Kidney (tissue), 22 donors: ENCODE measurements around the gene ANKRD61. TPM values are rescaled to one million over a fixed set of nuclear protein-coding genes. Genes with fewer than 3 reads are reported as not detected.
"Not testable (repeated sequence)": the region's sequence is repeated elsewhere in the genome, so short reads cannot be mapped to it uniquely, and the experiment has no call there.

Experiments used
- DNase-seq, 5 donors: peaks; one replicate each; pipeline ENCODE4 v3.0.0-alpha.2; 2013 to 2020
- FAIRE-seq: peaks from 2 replicates; lab custom pipeline; 2012; peaks lifted over from hg19 to GRCh38; lab: Jason Lieb, UNC
- H3K27ac ChIP-seq, 2 donors: one replicate each; pipeline ENCODE4 v1.7.0; 2013; ENCODE audit warnings: low read depth in 2 of 2, low read length in 2 of 2, inconsistent platforms in 1 of 2
- H3K27me3 ChIP-seq: one replicate; pipeline ENCODE4 v1.7.1; 2013; ENCODE audit warnings: low read length, inconsistent platforms; ENCODE audit not compliant: control insufficient read depth, insufficient read depth
- H3K36me3 ChIP-seq, 3 donors: one replicate each; pipeline versions ENCODE4 v1.7.0 to v1.7.1; 2013; ENCODE audit warnings: low read length in 3 of 3, control low read depth in 1 of 3, inconsistent platforms in 1 of 3; ENCODE audit not compliant: insufficient read depth in 3 of 3, control insufficient read depth in 2 of 3
- H3K4me1 ChIP-seq, 3 donors: one replicate each; pipeline versions ENCODE4 v1.7.0 to v1.7.1; 2013; ENCODE audit warnings: low read length in 3 of 3, inconsistent platforms in 1 of 3, low read depth in 1 of 3; ENCODE audit not compliant: control insufficient read depth in 2 of 3, insufficient read depth in 2 of 3
- H3K4me3 ChIP-seq, 3 donors: one replicate each; pipeline versions ENCODE4 v1.7.0 to v1.8.1; 2013; ENCODE audit warnings: low read length in 3 of 3, control low read depth in 1 of 3, inconsistent platforms in 1 of 3
- H3K9ac ChIP-seq, 3 donors: one replicate each; pipeline versions ENCODE4 v1.7.0 to v1.7.1; 2013; ENCODE audit warnings: low read length in 3 of 3, control low read depth in 1 of 3, inconsistent platforms in 1 of 3
- H3K9me3 ChIP-seq, 3 donors: one replicate each; pipeline versions ENCODE4 v1.7.0 to v1.7.1; 2013; ENCODE audit warnings: low read length in 3 of 3, control low read depth in 1 of 3, inconsistent platforms in 1 of 3; ENCODE audit not compliant: control insufficient read depth in 2 of 3, insufficient read depth in 1 of 3
- intact Hi-C: fragments of 100-400 bp; cut with DNase I; formaldehyde crosslinking; loops from one replicate; pipeline ENCODE4 v1.11.1; 2022
- long read RNA-seq, 10 donors: library from polyadenylated mRNA in 1 of 10; unstranded in 1 of 10; transcript quantifications; one replicate each; pipeline ENCODE4 v2.0.0 and lab custom pipeline, GENCODE V29; 2021 to 2026
- polyA plus RNA-seq: library from polyadenylated mRNA; stranded (reverse); fragments of 350-450 nt; fragmentation: Illumina TruSeq; extraction: RNeasy Lipid Tissue Mini Kit (QIAGEN cat#74804); gene quantifications from one replicate; pipeline ENCODE4 v1.2.3, GENCODE V29; 2014; ENCODE audit warnings: low read depth, low replicate concordance; ENCODE audit not compliant: insufficient read depth
- total RNA-seq: library from RNA; stranded (reverse); fragmentation: NEBNext Ultra II Directional; extraction: Animal tissue kit (Norgen Biotek cat#: 25700); gene quantifications from one replicate; pipeline ENCODE4 v1.2.1, GENCODE V29; 2021
- TF ChIP-seq, protein P1 (sequence below): IDR thresholded peaks from 3 replicates; pipeline ENCODE4 v1.5.1; 2012; ENCODE audit warnings: mild to moderate bottlenecking, moderate library complexity, borderline replicate concordance; ENCODE audit not compliant: insufficient read depth; ENCODE audit errors: extremely low read depth
- donor health status: control.
- donor health status: control.
- donor health status: control.
- donor health status: control.
- donor health status: control.
- donor health status: DM: yes; HTN: yes; CAD: no.
- donor health status: Normal renal cell carcinoma (clear cell type).

ANKRD61 gene
- total RNA-seq (0.19 TPM), polyA plus RNA-seq (not detected)
- long read RNA-seq, donor 1, partial matches to known transcripts = 21 of 34 reads
- long read RNA-seq, donor 1, other reads (novel, unspliced or antisense) = 13 of 34 reads
- long read RNA-seq, donor 2, partial matches to known transcripts = 27 of 42 reads
- long read RNA-seq, donor 2, other reads (novel, unspliced or antisense) = 15 of 42 reads
- long read RNA-seq, donor 3 = 0 reads
- long read RNA-seq, donor 4 = 0 reads
- long read RNA-seq, donor 5 = 0 reads
- long read RNA-seq, donor 6, partial matches to known transcripts = 7 of 14 reads
- long read RNA-seq, donor 6, other reads (novel, unspliced or antisense) = 7 of 14 reads
- long read RNA-seq, donor 7, partial matches to known transcripts = 0 of 1 reads
- long read RNA-seq, donor 7, other reads (novel, unspliced or antisense) = 1 of 1 reads
- long read RNA-seq, donor 8, partial matches to known transcripts = 31 of 40 reads
- long read RNA-seq, donor 8, other reads (novel, unspliced or antisense) = 9 of 40 reads
- long read RNA-seq, donor 9 = 0 reads
- long read RNA-seq, donor 10 = 0 reads

- Histone ChIP-seq H3K27ac (no peak within 1 kb of the TSS), H3K9ac (no peak within 1 kb of the TSS), H3K27me3 (no peaks in the 10 kb centered on the region), H3K4me1 (no peaks in the 10 kb centered on the region), H3K36me3 (peaks cover 10 to 53% (median 27%) of the 10 kb centered on the region in 3 donors), H3K9me3 (no peaks in the 10 kb centered on the region), H3K4me3 (no peak within 1 kb of the TSS)
- TF ChIP-seq, protein P1, sequence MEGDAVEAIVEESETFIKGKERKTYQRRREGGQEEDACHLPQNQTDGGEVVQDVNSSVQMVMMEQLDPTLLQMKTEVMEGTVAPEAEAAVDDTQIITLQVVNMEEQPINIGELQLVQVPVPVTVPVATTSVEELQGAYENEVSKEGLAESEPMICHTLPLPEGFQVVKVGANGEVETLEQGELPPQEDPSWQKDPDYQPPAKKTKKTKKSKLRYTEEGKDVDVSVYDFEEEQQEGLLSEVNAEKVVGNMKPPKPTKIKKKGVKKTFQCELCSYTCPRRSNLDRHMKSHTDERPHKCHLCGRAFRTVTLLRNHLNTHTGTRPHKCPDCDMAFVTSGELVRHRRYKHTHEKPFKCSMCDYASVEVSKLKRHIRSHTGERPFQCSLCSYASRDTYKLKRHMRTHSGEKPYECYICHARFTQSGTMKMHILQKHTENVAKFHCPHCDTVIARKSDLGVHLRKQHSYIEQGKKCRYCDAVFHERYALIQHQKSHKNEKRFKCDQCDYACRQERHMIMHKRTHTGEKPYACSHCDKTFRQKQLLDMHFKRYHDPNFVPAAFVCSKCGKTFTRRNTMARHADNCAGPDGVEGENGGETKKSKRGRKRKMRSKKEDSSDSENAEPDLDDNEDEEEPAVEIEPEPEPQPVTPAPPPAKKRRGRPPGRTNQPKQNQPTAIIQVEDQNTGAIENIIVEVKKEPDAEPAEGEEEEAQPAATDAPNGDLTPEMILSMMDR = no peak
- DNase-seq = no peak
- intact Hi-C loops = no loop called here
- FAIRE-seq = no peak
Observed at GRCh38 chr7:6030988-6031387, at the start of gene ANKRD61. TSS of gene ANKRD61 (plus strand) at chr7:6031376. CDS start at chr7:6031376, 0 bp downstream.

GRCh38 chr7:5987061-5987460, 44.1 kb upstream of the ANKRD61 start:
- FAIRE-seq, H3K4me1 ChIP-seq, DNase-seq, intact Hi-C loops, H3K9me3 ChIP-seq, H3K4me3 ChIP-seq, H3K27ac ChIP-seq, H3K9ac ChIP-seq, H3K36me3 ChIP-seq, H3K27me3 ChIP-seq: not testable (repeated sequence)

GRCh38 chr7:5997210-5997808, 33.9 kb upstream of the ANKRD61 start:
- no peaks in the 10 kb centered on the region for H3K9me3 ChIP-seq
- TF ChIP-seq, protein P1 = peak; percentile 68
- H3K4me1 ChIP-seq = no peaks in the 10 kb centered on the region
- FAIRE-seq = peak; percentile 58
- peaks cover 2 to 31% (median 5%) of the 10 kb centered on the region in 3 donors for H3K36me3 ChIP-seq
- intact Hi-C loops = no loop called here
- no peak overlapping the region for H3K4me3 ChIP-seq
- H3K27ac ChIP-seq = no peak overlapping the region
- peak in 3 of 5 donors; percentile 60 to 90 (median 78) for DNase-seq
- no peak overlapping the region for H3K9ac ChIP-seq
- no peaks in the 10 kb centered on the region for H3K27me3 ChIP-seq

DNA sequence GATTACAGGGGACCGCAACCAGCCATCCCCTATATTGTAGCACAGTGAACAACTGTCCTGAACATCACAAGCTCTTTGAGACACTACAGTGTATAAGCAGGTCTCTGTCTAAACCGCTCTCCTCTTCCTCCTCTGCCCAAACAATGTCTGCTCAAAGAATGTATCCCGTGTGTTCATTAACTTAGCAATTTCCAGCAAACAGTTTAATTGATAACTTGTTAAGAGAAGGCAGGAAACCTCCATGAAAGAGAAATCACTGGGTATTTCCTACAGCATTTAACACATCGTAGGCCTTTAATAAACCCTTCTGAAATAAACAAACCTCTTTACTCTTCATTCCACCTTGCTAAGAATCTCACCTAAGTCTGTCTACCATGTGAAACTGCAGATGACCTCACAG, 23.8 kb upstream of the ANKRD61 start:
- intact Hi-C loops = no loop called here
- no peak overlapping the region for H3K9ac ChIP-seq
- TF ChIP-seq, protein P1 = no peak
- H3K9me3 ChIP-seq = no peaks in the 10 kb centered on the region
- H3K27ac ChIP-seq = no peak overlapping the region
- peaks cover 0 to 9% (median 0%) of the 10 kb centered on the region in 3 donors for H3K36me3 ChIP-seq
- FAIRE-seq (no peak), DNase-seq (peak in 1 of 5 donors; percentile 23)
- H3K4me3 ChIP-seq = peak overlapping the region in 2 of 3 donors; percentile 84 to 91
- peaks cover 0 to 2% (median 0%) of the 10 kb centered on the region in 3 donors for H3K4me1 ChIP-seq
- no peaks in the 10 kb centered on the region for H3K27me3 ChIP-seq

- not testable (repeated sequence) for FAIRE-seq
- H3K27ac ChIP-seq = peak overlapping the region in 1 of 2 donors; percentile 32
Observed at GRCh38 chr7:6007835-6008590, 23.2 kb upstream of the ANKRD61 start.

More at GRCh38 chr7:6007835-6008590, 23.2 kb upstream of the ANKRD61 start:
- H3K4me3 ChIP-seq = peak overlapping the region; percentile 84 to 94 (median 91)
- H3K36me3 ChIP-seq, H3K27me3 ChIP-seq, DNase-seq, H3K9me3 ChIP-seq, intact Hi-C loops, H3K4me1 ChIP-seq: not testable (repeated sequence)
- peak overlapping the region in 1 of 3 donors; percentile 39 for H3K9ac ChIP-seq
